H1 (cell line): ENCODE measurements around the gene SMYD1. TPM values are rescaled to one million over a fixed set of nuclear protein-coding genes. Genes with fewer than 3 reads are reported as not detected.

Experiments
- EP300 ChIP-seq, 2 experiments: IDR thresholded peaks; 1 replicate in 1 of 2; 2 replicates in 1 of 2; pipeline ENCODE4 v1.6.1; 2011 to 2012; ENCODE audit warnings: low read depth in 2 of 2, low read length in 2 of 2, mild to moderate bottlenecking in 2 of 2, borderline replicate concordance in 1 of 2, inconsistent platforms in 1 of 2, moderate library complexity in 1 of 2
- FOSL1 ChIP-seq: IDR thresholded peaks from 2 replicates; pipeline ENCODE4 v1.6.1; 2011; ENCODE audit warnings: mild to moderate bottlenecking, low read depth, low read length, moderate library complexity; ENCODE audit not compliant: insufficient read depth
- JUN ChIP-seq: IDR thresholded peaks from 2 replicates; pipeline ENCODE4 v1.6.1; 2011; ENCODE audit warnings: low read depth, mild to moderate bottlenecking, improper control_type of control experiment, low read length
- POLR2A ChIP-seq, 2 experiments: IDR thresholded peaks; 1 replicate in 1 of 2; 2 replicates in 1 of 2; pipeline ENCODE4 v1.6.1; 2011; ENCODE audit warnings: low read depth in 2 of 2, low read length in 2 of 2, mild to moderate bottlenecking in 2 of 2; ENCODE audit errors: control extremely low read depth in 1 of 2
- polyA plus RNA-seq, 7 experiments: library from polyadenylated mRNA; depleted of rRNA in 3 of 7; stranded (reverse) in 5 of 7; unstranded in 2 of 7; fragments of >200 nt in 5 of 7; fragments of 200-250 nt in 2 of 7; gene quantifications; 1 replicate in 5 of 7; 2 replicates in 1 of 7; 4 replicates in 1 of 7; pipeline versions ENCODE4 v1.2.1 to v1.2.3, GENCODE V29; 2011 to 2013; ENCODE audit warnings: missing spikeins in 2 of 7, mixed read lengths in 2 of 7
- total RNA-seq: library from RNA; stranded (reverse); fragmentation: NEBNext Ultra II Directional; extraction: Animal tissue kit (Norgen Biotek cat#: 25700); gene quantifications from 2 replicates; pipeline ENCODE4 v1.2.1, GENCODE V29; 2021
- TF ChIP-seq, protein P1 (sequence below), 3 experiments: IDR thresholded peaks; 1 replicate in 2 of 3; 2 replicates in 1 of 3; pipeline versions ENCODE4 v1.5.1 to v1.6.1; 2011; ENCODE audit warnings: low read length in 3 of 3, mild to moderate bottlenecking in 3 of 3, inconsistent platforms in 2 of 3, low read depth in 1 of 3, moderate library complexity in 1 of 3; ENCODE audit not compliant: insufficient read depth in 1 of 3; ENCODE audit errors: control extremely low read depth in 1 of 3

SMYD1 gene
- total and polyA plus RNA-seq, 2 of the 8 experiments (the other 6 are each of a cell fraction or from before 2014, with no cell fraction given): 0.06 TPM; not detected in 1

DNA sequence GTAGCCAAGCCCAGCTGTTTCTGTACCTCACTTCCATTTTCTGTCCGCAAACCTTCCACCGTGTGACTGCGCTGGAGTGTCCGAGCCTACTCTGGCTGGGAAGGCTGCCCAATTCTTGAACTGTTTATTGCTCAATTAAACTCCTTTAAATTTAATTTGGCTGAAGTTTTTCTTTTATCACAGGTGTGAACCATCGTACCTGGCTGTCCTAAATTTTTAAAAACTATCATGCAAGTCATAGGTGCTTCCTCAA is 45.0 kb upstream of the SMYD1 start (continued):
- TF ChIP-seq, protein P1, sequence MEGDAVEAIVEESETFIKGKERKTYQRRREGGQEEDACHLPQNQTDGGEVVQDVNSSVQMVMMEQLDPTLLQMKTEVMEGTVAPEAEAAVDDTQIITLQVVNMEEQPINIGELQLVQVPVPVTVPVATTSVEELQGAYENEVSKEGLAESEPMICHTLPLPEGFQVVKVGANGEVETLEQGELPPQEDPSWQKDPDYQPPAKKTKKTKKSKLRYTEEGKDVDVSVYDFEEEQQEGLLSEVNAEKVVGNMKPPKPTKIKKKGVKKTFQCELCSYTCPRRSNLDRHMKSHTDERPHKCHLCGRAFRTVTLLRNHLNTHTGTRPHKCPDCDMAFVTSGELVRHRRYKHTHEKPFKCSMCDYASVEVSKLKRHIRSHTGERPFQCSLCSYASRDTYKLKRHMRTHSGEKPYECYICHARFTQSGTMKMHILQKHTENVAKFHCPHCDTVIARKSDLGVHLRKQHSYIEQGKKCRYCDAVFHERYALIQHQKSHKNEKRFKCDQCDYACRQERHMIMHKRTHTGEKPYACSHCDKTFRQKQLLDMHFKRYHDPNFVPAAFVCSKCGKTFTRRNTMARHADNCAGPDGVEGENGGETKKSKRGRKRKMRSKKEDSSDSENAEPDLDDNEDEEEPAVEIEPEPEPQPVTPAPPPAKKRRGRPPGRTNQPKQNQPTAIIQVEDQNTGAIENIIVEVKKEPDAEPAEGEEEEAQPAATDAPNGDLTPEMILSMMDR (IDR thresholded peaks at IDR 0.05; ENCODE audit: control extremely low read depth in 1 of 3, insufficient read depth in 1 of 3, low read depth in 1 of 3, low read length in 3 of 3): no peak
- no peak for TF ChIP-seq POLR2A (IDR thresholded peaks at IDR 0.05; ENCODE audit: control extremely low read depth in 1 of 2, low read depth in 2 of 2, low read length in 2 of 2)
- no peak for TF ChIP-seq EP300 (IDR thresholded peaks at IDR 0.05; ENCODE audit: borderline replicate concordance in 1 of 2, low read depth in 2 of 2, low read length in 2 of 2)
- no peak for TF ChIP-seq JUN
- TF ChIP-seq FOSL1: no peak
- TF ChIP-seq, all 59 proteins: peak for 0
